T-helper 17 cell (primary cell): ENCODE results near the gene PNMA8C. TPM values are rescaled to one million over a fixed set of nuclear protein-coding genes. Genes with fewer than 3 reads are reported as not detected.
A peak's percentile ranks its signal among the peaks of the same experiment; 100 is the strongest.
"Not testable (repeated sequence)": the region's sequence is repeated elsewhere in the genome, so short reads cannot be mapped to it uniquely, and the experiment has no call there.

Source experiments
- ATAC-seq: fragments of 150-1000 bp; cut with Tn5 transposase; 2 replicates; pipeline ENCODE4 v1.10.0; 2021; ENCODE audit warnings: mild to moderate bottlenecking, moderate library complexity
- DNase-seq, 3 donors: peaks; one replicate each; pipeline versions ENCODE4 v3.0.0 to v3.0.0-alpha.2; 2020 to 2021
- H3K9me3 ChIP-seq: one replicate; pipeline ENCODE4 v1.7.0; 2013; ENCODE audit warnings: low read length, mild to moderate bottlenecking; ENCODE audit not compliant: control insufficient read depth, poor library complexity, severe bottlenecking
- H3K27ac Mint-ChIP-seq: one replicate; pipeline ENCODE4 v1.8.0; 2022; ENCODE audit warnings: mild to moderate bottlenecking, moderate library complexity, mixed read lengths
- H3K27me3 Mint-ChIP-seq: one replicate; pipeline ENCODE4 v1.8.0; 2022; ENCODE audit warnings: mixed read lengths
- H3K36me3 Mint-ChIP-seq: one replicate; pipeline ENCODE4 v1.8.0; 2022; ENCODE audit warnings: low read depth, mixed read lengths
- H3K4me1 Mint-ChIP-seq: one replicate; pipeline ENCODE4 v1.8.0; 2022; ENCODE audit warnings: mild to moderate bottlenecking, mixed read lengths
- H3K4me3 Mint-ChIP-seq: one replicate; pipeline ENCODE4 v1.8.0; 2022; ENCODE audit warnings: mild to moderate bottlenecking, moderate library complexity, mixed read lengths
- total RNA-seq, 4 donors: library from RNA in 2 of 4; stranded (reverse) in 2 of 4; gene quantifications; one replicate each; pipeline ENCODE4 v1.2.3 and lab custom pipeline; 2022 to 2026

The PNMA8C gene
- total RNA-seq, 2 donors from 2014 or later, result 0.10 to 0.12 TPM

- peaks cover 60% of the 10 kb centered on the region for H3K27me3 Mint-ChIP-seq
- H3K4me1 Mint-ChIP-seq, result peaks cover 22% of the 10 kb centered on the region
- no peak overlapping the region for H3K27ac Mint-ChIP-seq
- DNase-seq (no peak), ATAC-seq (no peak)
- peak overlapping the region; percentile 82 for H3K4me3 Mint-ChIP-seq
- H3K36me3 Mint-ChIP-seq, result peaks cover 15% of the 10 kb centered on the region
- H3K9me3 ChIP-seq, result no peaks in the 10 kb centered on the region
Measured at GRCh38 chr19:46404055-46404752, 24.5 kb downstream of the PNMA8C start.

- Mint-ChIP-seq H3K27me3 (peaks cover 48% of the 10 kb centered on the region), H3K4me3 (no peak overlapping the region), H3K36me3 (peaks cover 7% of the 10 kb centered on the region), H3K4me1 (peaks cover 11% of the 10 kb centered on the region), H3K27ac (no peak overlapping the region)
- no peaks in the 10 kb centered on the region for H3K9me3 ChIP-seq
- ATAC-seq, result no peak
- DNase-seq, result no peak
Measured at GRCh38 chr19:46402725-46403124, 26.0 kb downstream of the PNMA8C start.

GRCh38 chr19:46397801-46398479, 30.8 kb downstream of the PNMA8C start:
- H3K9me3 ChIP-seq, ATAC-seq, H3K4me3 Mint-ChIP-seq, H3K27ac Mint-ChIP-seq, H3K36me3 Mint-ChIP-seq, H3K4me1 Mint-ChIP-seq, DNase-seq: not testable (repeated sequence)
- peaks cover 10% of the 10 kb centered on the region for H3K27me3 Mint-ChIP-seq

- no peak for ATAC-seq
- no peaks in the 10 kb centered on the region for H3K27me3 Mint-ChIP-seq
- peak overlapping the region; percentile 34 for H3K27ac Mint-ChIP-seq
Measured at GRCh38 chr19:46394402-46394797, 34.3 kb downstream of the PNMA8C start.

GRCh38 chr19:46393456-46394401, 35.0 kb downstream of the PNMA8C start:
- H3K4me1 Mint-ChIP-seq, result peaks cover 4% of the 10 kb centered on the region
- H3K27me3 Mint-ChIP-seq, result no peaks in the 10 kb centered on the region
- no peak for ATAC-seq
- no peak for DNase-seq
- H3K27ac Mint-ChIP-seq, result peak overlapping the region; percentile 34
- H3K36me3 Mint-ChIP-seq, result peaks cover 10% of the 10 kb centered on the region
- H3K4me3 Mint-ChIP-seq, result no peak overlapping the region
- H3K9me3 ChIP-seq, result no peaks in the 10 kb centered on the region

More at GRCh38 chr19:46394402-46394797, 34.3 kb downstream of the PNMA8C start:
- no peaks in the 10 kb centered on the region for H3K9me3 ChIP-seq
- Mint-ChIP-seq H3K36me3 (peaks cover 8% of the 10 kb centered on the region), H3K4me1 (peaks cover 4% of the 10 kb centered on the region), H3K4me3 (no peak overlapping the region)
- no peak for DNase-seq

GRCh38 chr19:46392837-46393236, 35.9 kb downstream of the PNMA8C start:
- Mint-ChIP-seq H3K27ac (peak overlapping the region; percentile 11), H3K4me1 (peaks cover 4% of the 10 kb centered on the region), H3K27me3 (no peaks in the 10 kb centered on the region), H3K4me3 (no peak overlapping the region), H3K36me3 (peaks cover 10% of the 10 kb centered on the region)
- no peaks in the 10 kb centered on the region for H3K9me3 ChIP-seq
- no peak for DNase-seq
- no peak for ATAC-seq

- Mint-ChIP-seq H3K4me1 (peaks cover 4% of the 10 kb centered on the region), H3K27me3 (no peaks in the 10 kb centered on the region), H3K27ac (peak overlapping the region; percentile 11), H3K36me3 (peaks cover 13% of the 10 kb centered on the region), H3K4me3 (no peak overlapping the region)
- H3K9me3 ChIP-seq, result no peaks in the 10 kb centered on the region
- ATAC-seq, result no peak
- no peak for DNase-seq
Measured at GRCh38 chr19:46392252-46392801, 36.4 kb downstream of the PNMA8C start.

GRCh38 chr19:46391296-46392251, 37.2 kb downstream of the PNMA8C start:
- Mint-ChIP-seq H3K27ac (no peak overlapping the region), H3K4me1 (peaks cover 4% of the 10 kb centered on the region), H3K4me3 (no peak overlapping the region), H3K36me3 (peaks cover 13% of the 10 kb centered on the region), H3K27me3 (no peaks in the 10 kb centered on the region)
- no peak for DNase-seq
- no peaks in the 10 kb centered on the region for H3K9me3 ChIP-seq
- no peak for ATAC-seq

- H3K36me3 Mint-ChIP-seq, result peaks cover 13% of the 10 kb centered on the region
Measured at GRCh38 chr19:46390866-46391265, 37.9 kb downstream of the PNMA8C start.

GRCh38 chr19:46390121-46390858, 38.4 kb downstream of the PNMA8C start:
- Mint-ChIP-seq H3K4me3 (no peak overlapping the region), H3K4me1 (peaks cover 4% of the 10 kb centered on the region), H3K27ac (no peak overlapping the region), H3K36me3 (peaks cover 13% of the 10 kb centered on the region), H3K27me3 (no peaks in the 10 kb centered on the region)
- H3K9me3 ChIP-seq, result no peaks in the 10 kb centered on the region
- no peak for DNase-seq
- no peak for ATAC-seq

More at GRCh38 chr19:46390866-46391265, 37.9 kb downstream of the PNMA8C start:
- no peak overlapping the region for H3K4me3 Mint-ChIP-seq
- peaks cover 4% of the 10 kb centered on the region for H3K4me1 Mint-ChIP-seq
- ATAC-seq (no peak), DNase-seq (no peak)
- H3K27ac Mint-ChIP-seq, result no peak overlapping the region
- H3K27me3 Mint-ChIP-seq, result no peaks in the 10 kb centered on the region
- H3K9me3 ChIP-seq, result no peaks in the 10 kb centered on the region

- Mint-ChIP-seq H3K27ac (no peak overlapping the region), H3K27me3 (no peaks in the 10 kb centered on the region), H3K36me3 (peaks cover 13% of the 10 kb centered on the region), H3K4me3 (no peak overlapping the region), H3K4me1 (peaks cover 4% of the 10 kb centered on the region)
- ATAC-seq, result no peak
- DNase-seq, result no peak
- no peaks in the 10 kb centered on the region for H3K9me3 ChIP-seq
Measured at GRCh38 chr19:46388311-46389095, 40.2 kb downstream of the PNMA8C start.
